Heart left ventricle (tissue), 16 donors: ENCODE results near the gene CFAP52. TPM values are rescaled to one million over a fixed set of nuclear protein-coding genes. Genes with fewer than 3 reads are reported as not detected.
"Not testable (repeated sequence)": the region's sequence is repeated elsewhere in the genome, so short reads cannot be mapped to it uniquely, and the experiment has no call there.

Experiments
- ATAC-seq, 4 donors: fragments of 200-7000 bp; cut with Tn5 transposase; one replicate each; pipeline ENCODE4 v1.9.1; 2020 to 2022; ENCODE audit warnings: moderate library complexity in 4 of 4, mild to moderate bottlenecking in 3 of 4, moderate number of reproducible peaks in 1 of 4
- DNase-seq, 5 donors: peaks; one replicate each; pipeline ENCODE4 v3.0.0-alpha.2; 2020
- H3K27ac ChIP-seq, 12 donors: fragments of 200-600 bp; sonication (generic) in 4 of 12; one replicate each; pipeline versions ENCODE4 v1.5.0 to v1.8.0; 2016 to 2022; ENCODE audit warnings: mild to moderate bottlenecking in 2 of 12
- H3K27me3 ChIP-seq, 9 donors: fragments of 200-600 bp; sonication (generic) in 2 of 9; one replicate each; pipeline versions ENCODE4 v1.5.1 to v1.8.0; 2016 to 2022; ENCODE audit warnings: mild to moderate bottlenecking in 3 of 9
- H3K36me3 ChIP-seq, 9 donors: fragments of 200-600 bp; sonication (generic) in 2 of 9; one replicate each; pipeline versions ENCODE4 v1.5.0 to v1.8.0; 2018 to 2022; ENCODE audit warnings: mild to moderate bottlenecking in 2 of 9
- H3K4me1 ChIP-seq, 12 donors: fragments of 200-600 bp; sonication (generic) in 4 of 12; one replicate each; pipeline versions ENCODE4 v1.5.0 to v1.8.0; 2016 to 2022; ENCODE audit warnings: mild to moderate bottlenecking in 3 of 12
- H3K4me3 ChIP-seq, 12 donors: fragments of 200-600 bp; sonication (generic) in 4 of 12; one replicate each; pipeline versions ENCODE4 v1.5.0 to v1.8.0; 2017 to 2022; ENCODE audit warnings: mild to moderate bottlenecking in 9 of 12, moderate library complexity in 4 of 12
- H3K9me3 ChIP-seq, 12 donors: fragments of 200-600 bp; sonication (generic) in 4 of 12; one replicate each; pipeline versions ENCODE4 v1.5.0 to v1.8.0; 2016 to 2022; ENCODE audit warnings: mild to moderate bottlenecking in 1 of 12
- CTCF ChIP-seq, 12 donors: fragments of 200-600 bp; sonication (generic) in 4 of 12; IDR thresholded peaks; one replicate each; pipeline versions ENCODE4 v1.5.0 to v1.8.0; 2018 to 2022; ENCODE audit warnings: antibody characterized with exemption in 12 of 12, mild to moderate bottlenecking in 5 of 12
- POLR2A ChIP-seq, 2 donors: fragments of 450-650 bp; IDR thresholded peaks; one replicate each; pipeline ENCODE4 v1.6.1; 2017; ENCODE audit warnings: antibody characterized with exemption in 2 of 2, mild to moderate bottlenecking in 2 of 2, moderate library complexity in 2 of 2
- WGBS, 4 donors: extraction: QIAGEN DNeasy Blood & Tissue Kit in 2 of 4; methylation state at CpG; one replicate each; pipeline versions ENCODE4 v1.1.5 to v1.1.7; 2013 to 2018; 5-methylcytosine and 5-hydroxymethylcytosine counted together
- intact Hi-C, 10 donors: fragments of 100-400 bp; cut with DNase I; formaldehyde crosslinking; loops; one replicate each; pipeline versions ENCODE4 v1.11.1 to v1.14.2; 2022
- polyA plus RNA-seq, 2 donors: library from polyadenylated mRNA; stranded (reverse); fragments of 200-250 nt; gene quantifications; one replicate each; pipeline ENCODE4 v1.2.3, GENCODE V29; 2013
- total RNA-seq, 9 donors: library from RNA; depleted of rRNA in 2 of 9; stranded (reverse); fragments of >200 nt in 2 of 9; fragmentation: NEBNext Ultra II Directional in 3 of 9; extraction: Animal tissue kit (Norgen Biotek cat#: 25700) in 3 of 9; gene quantifications; one replicate each; pipeline versions ENCODE4 v1.1.0 to v1.2.4, GENCODE V29; 2016 to 2023
- donor health status: ischemic (EF 13 %, LVEDD 7.1; RV severe dilation, severe dysfunction).
- donor health status: healthy with polysubstance abuse.
- donor health status: DM: no; HTN: yes; CAD: no.
- donor health status: DM: no; HTN: no; CAD: no.
- donor health status: ischemic (EF 25% LVEDD 6.9; RV normal size, moderate dysfunction).
- donor health status: ischemic (EF 25% LVEDD 5.7; RV mildly dilated, moderate dysfunction).
- donor health status: healthy.
- donor health status: DM: yes; HTN: yes; CAD: no.
- donor health status: ischemic (EF 35%, LVEDD 5.7; RV mildly dilated, moderate dysfunction).
- donor health status: nonischemic (EF 11% LVEDD 7.7; RV severe dilation, severe dysfunction).
- donor health status: DM: yes; HTN: yes; CAD: no.
- donor health status: PGD.
- donor health status: ischemic (EF 29% LVEDD 5.4; RV normal size, mild dysfunction).
- donor health status: nonischemic (EF 23%, LVEDD 6.1; RV moderate dilation, normal function).

CFAP52 gene
- total and polyA plus RNA-seq, 11 donors = 0.87 TPM; not detected in 10

GRCh38 chr17:9577373-9577709 is 899 bp downstream of the CFAP52 start:
- Histone ChIP-seq H3K36me3 (no peaks in the 10 kb centered on the region), H3K9me3 (no peaks in the 10 kb centered on the region), H3K4me1 (peaks cover 0 to 29% (median 16%) of the 10 kb centered on the region in 12 donors), H3K27ac (peak overlapping the region in 1 of 12 donors; percentile 57), H3K27me3 (no peaks in the 10 kb centered on the region), H3K4me3 (peak overlapping the region in 9 of 12 donors; percentile 59 to 96 (median 77))
- TF ChIP-seq CTCF (IDR thresholded peaks at IDR 0.05) (peak in 1 of 12 donors; percentile 59), POLR2A (IDR thresholded peaks at IDR 0.05) (no peak)
- WGBS, 4 donors = 6 to 14% (median 13%) methylated on average over 4 of the region's 4 CpGs
- intact Hi-C loops = loop anchor here in 1 of 10 donors (10.0 kb wide), 1 partner anchor 147 kb away; no protein-coding TSS in a partner anchor
- ATAC-seq (no peak), DNase-seq (no peak)

GRCh38 chr17:9587969-9588656 is 11.7 kb downstream of the CFAP52 start:
- H3K4me1 ChIP-seq = no peaks in the 10 kb centered on the region

GRCh38 chr17:9594065-9594464 is 17.6 kb downstream of the CFAP52 start:
- no peak for DNase-seq
- no peak for ATAC-seq
- 66 to 78% (median 67%) methylated on average over 6 of the region's 6 CpGs for WGBS, 4 donors

More at GRCh38 chr17:9587969-9588656, 11.7 kb downstream of the CFAP52 start:
- no peak for DNase-seq
- intact Hi-C loops = no loop called here
- ATAC-seq = no peak
- Histone ChIP-seq H3K9me3 (no peaks in the 10 kb centered on the region), H3K27ac (no peak overlapping the region), H3K36me3 (no peaks in the 10 kb centered on the region), H3K27me3 (no peaks in the 10 kb centered on the region), H3K4me3 (no peak overlapping the region)
- TF ChIP-seq CTCF (IDR thresholded peaks at IDR 0.05) = no peak
- no peak for TF ChIP-seq POLR2A (IDR thresholded peaks at IDR 0.05)
- WGBS, 4 donors = 87 to 93% (median 88%) methylated on average over 8 to 10 of the region's 10 CpGs

GRCh38 chr17:9597638-9598037 is 21.2 kb downstream of the CFAP52 start:
- H3K9me3 ChIP-seq, DNase-seq, H3K36me3 ChIP-seq, H3K27ac ChIP-seq, H3K4me1 ChIP-seq, H3K27me3 ChIP-seq, intact Hi-C loops, ATAC-seq, H3K4me3 ChIP-seq: not testable (repeated sequence)
- 90 to 93% (median 92%) methylated on average over 5 of the region's 5 CpGs for WGBS, 4 donors

More at GRCh38 chr17:9594065-9594464, 17.6 kb downstream of the CFAP52 start:
- H3K27ac ChIP-seq = no peak overlapping the region
- H3K4me3 ChIP-seq = no peak overlapping the region
- H3K4me1 ChIP-seq = no peaks in the 10 kb centered on the region
- intact Hi-C loops = no loop called here
- H3K9me3 ChIP-seq = no peaks in the 10 kb centered on the region
- TF ChIP-seq CTCF (IDR thresholded peaks at IDR 0.05) (no peak), POLR2A (IDR thresholded peaks at IDR 0.05) (no peak)
- peaks cover 0 to 6% (median 0%) of the 10 kb centered on the region in 9 donors for H3K27me3 ChIP-seq
- no peaks in the 10 kb centered on the region for H3K36me3 ChIP-seq

DNA sequence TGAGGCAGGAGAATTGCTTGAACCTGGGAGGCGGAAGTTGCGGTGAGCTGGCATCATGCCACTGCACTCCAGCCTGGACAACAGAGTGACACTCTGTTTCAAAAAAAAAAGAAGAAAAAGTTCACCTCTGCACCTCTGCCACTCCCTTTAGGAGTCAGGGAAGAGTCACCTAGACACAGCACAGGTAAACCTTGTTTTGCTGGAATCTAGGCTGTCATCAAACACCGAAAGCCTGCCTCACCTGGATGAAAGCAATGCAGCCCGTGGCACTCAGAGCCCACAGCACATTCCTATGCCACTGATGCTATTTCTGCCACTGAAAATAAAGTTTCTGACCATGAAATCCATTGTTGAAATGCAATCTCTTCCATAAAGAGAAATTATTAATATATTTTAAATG is 22.2 kb downstream of the CFAP52 start:
- WGBS, 4 donors = 69 to 95% (median 83%) methylated on average over 4 of the region's 4 CpGs
- ATAC-seq (no peak), DNase-seq (no peak)
- TF ChIP-seq POLR2A (IDR thresholded peaks at IDR 0.05) (no peak), CTCF (IDR thresholded peaks at IDR 0.05) (no peak)
- H3K27me3 ChIP-seq = peaks cover 0 to 6% (median 0%) of the 10 kb centered on the region in 9 donors
- H3K36me3 ChIP-seq = no peaks in the 10 kb centered on the region
- no peaks in the 10 kb centered on the region for H3K9me3 ChIP-seq
- no peak overlapping the region for H3K27ac ChIP-seq
- intact Hi-C loops = no loop called here
- no peaks in the 10 kb centered on the region for H3K4me1 ChIP-seq
- no peak overlapping the region for H3K4me3 ChIP-seq

DNA sequence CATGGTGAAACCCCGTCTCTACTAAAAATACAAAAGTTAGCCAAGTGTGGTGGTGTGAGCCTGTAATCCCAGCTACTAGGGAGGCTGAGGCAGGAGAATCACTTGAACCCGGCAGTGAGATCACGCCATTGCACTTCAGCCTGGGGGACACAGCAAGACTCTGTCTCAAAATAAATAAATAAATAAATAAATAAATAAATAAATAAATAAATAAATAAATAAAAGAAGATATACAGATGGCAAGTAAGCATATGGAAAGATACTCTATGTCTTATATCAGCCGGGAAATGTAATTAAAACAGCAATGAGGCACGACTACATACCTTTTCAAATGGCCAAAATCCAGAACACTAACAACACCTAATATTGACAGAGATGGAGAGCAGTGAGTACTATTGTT is 28.1 kb downstream of the CFAP52 start:
- H3K27me3 ChIP-seq, ATAC-seq, H3K27ac ChIP-seq, DNase-seq, H3K36me3 ChIP-seq, intact Hi-C loops, H3K4me3 ChIP-seq, H3K4me1 ChIP-seq, H3K9me3 ChIP-seq: not testable (repeated sequence)
- 85 to 88% (median 88%) methylated on average over 5 of the region's 5 CpGs for WGBS, 4 donors
